WTC11 (cell line): ENCODE measurements around the gene C1GALT1C1L. TPM values are rescaled to one million over a fixed set of nuclear protein-coding genes. Genes with fewer than 3 reads are reported as not detected.

Experiments
- ATAC-seq: fragments of 200-7000 bp; cut with Tn5 transposase; 2 replicates; pipeline ENCODE4 v1.10.0; 2021; ENCODE audit warnings: mild to moderate bottlenecking, moderate library complexity
- CTCF ChIA-PET: fragments of 300-600 bp; sonication (Branson Sonifier 250); formaldehyde crosslinking; loops from one replicate; lab custom pipeline; 2021; ENCODE audit warnings: antibody characterized with exemption; lab: Charles Lee
- POLR2A ChIA-PET: fragments of 350-600 bp; sonication (Branson Sonifier 250); formaldehyde crosslinking; loops from one replicate; lab custom pipeline; 2021; ENCODE audit warnings: antibody characterized with exemption; lab: Charles Lee
- DNase-seq: peaks from one replicate; pipeline ENCODE4 v3.0.0; 2021; ENCODE audit warnings: low spot score
- H3K27ac Mint-ChIP-seq: 2 replicates; pipeline ENCODE4 v1.8.0; 2021; ENCODE audit warnings: mixed read lengths
- H3K27me3 Mint-ChIP-seq: 2 replicates; pipeline ENCODE4 v1.8.0; 2021; ENCODE audit warnings: low read depth, mild to moderate bottlenecking, moderate library complexity, mixed read lengths
- H3K36me3 Mint-ChIP-seq: 2 replicates; pipeline ENCODE4 v1.8.0; 2021; ENCODE audit warnings: mixed read lengths
- H3K4me1 Mint-ChIP-seq: 2 replicates; pipeline ENCODE4 v1.8.0; 2022; ENCODE audit warnings: mixed read lengths
- H3K4me3 Mint-ChIP-seq: 2 replicates; pipeline ENCODE4 v1.8.0; 2021; ENCODE audit warnings: mild to moderate bottlenecking, moderate library complexity, mixed read lengths
- H3K9me3 Mint-ChIP-seq: 2 replicates; pipeline ENCODE4 v1.8.0; 2021; ENCODE audit warnings: mixed read lengths
- EMX1 ChIP-seq: fragments of 250-450 bp; sonication (Bioruptor Pico); IDR thresholded peaks from 2 replicates; pipeline ENCODE4 v1.8.0; 2021; ENCODE audit warnings: mild to moderate bottlenecking
- FOXP1 ChIP-seq: sonication (generic); formaldehyde crosslinking; IDR thresholded peaks from 2 replicates; pipeline ENCODE4 v1.8.0; 2022; ENCODE audit warnings: missing genetic modification reagents, mild to moderate bottlenecking, moderate library complexity, borderline replicate concordance
- GRHL2 ChIP-seq: fragments of 250-450 bp; sonication (Bioruptor Pico); IDR thresholded peaks from 2 replicates; pipeline ENCODE4 v1.8.0; 2022; ENCODE audit warnings: mild to moderate bottlenecking, moderate library complexity; ENCODE audit not compliant: insufficient replicate concordance, severe bottlenecking
- ZNF121 ChIP-seq: sonication (generic); formaldehyde crosslinking; IDR thresholded peaks from 2 replicates; pipeline ENCODE4 v1.8.0; 2023; ENCODE audit warnings: missing genetic modification reagents
- ZNF219 ChIP-seq: sonication (generic); formaldehyde crosslinking; IDR thresholded peaks from 2 replicates; pipeline ENCODE4 v1.8.0; 2023; ENCODE audit warnings: missing genetic modification reagents, mild to moderate bottlenecking, borderline replicate concordance
- total RNA-seq: library from RNA; stranded (reverse); gene quantifications from 3 replicates; pipeline ENCODE4 v1.2.3, GENCODE V29; 2021
- TF ChIP-seq, protein P1 (sequence below): fragments of 250-450 bp; sonication (Bioruptor Pico); IDR thresholded peaks from 2 replicates; pipeline ENCODE4 v1.9.0; 2021; ENCODE audit warnings: mild to moderate bottlenecking
- TF ChIP-seq, protein P2 (sequence below): fragments of 250-450 bp; sonication (Bioruptor Pico); IDR thresholded peaks from 2 replicates; pipeline ENCODE4 v1.8.0; 2021; ENCODE audit warnings: mild to moderate bottlenecking
- TF ChIP-seq, protein P3 (sequence below): sonication (generic); formaldehyde crosslinking; IDR thresholded peaks from 2 replicates; pipeline ENCODE4 v1.8.1; 2023; ENCODE audit warnings: mild to moderate bottlenecking, missing genetic modification reagents, moderate library complexity
- TF ChIP-seq, protein P4 (sequence below): fragments of 250-450 bp; sonication (Bioruptor Pico); IDR thresholded peaks from 2 replicates; pipeline ENCODE4 v2.1.2; 2022; ENCODE audit warnings: mild to moderate bottlenecking, moderate library complexity
- TF ChIP-seq, protein P5 (sequence below): sonication (generic); formaldehyde crosslinking; IDR thresholded peaks from 2 replicates; pipeline ENCODE4 v1.8.0; 2023; ENCODE audit warnings: mild to moderate bottlenecking, missing genetic modification reagents
- TF ChIP-seq, protein P6 (sequence below): sonication (generic); formaldehyde crosslinking; IDR thresholded peaks from 2 replicates; pipeline ENCODE4 v1.8.1; 2023; ENCODE audit warnings: mild to moderate bottlenecking, missing genetic modification reagents, borderline replicate concordance
- TF ChIP-seq, protein P7 (sequence below): sonication (generic); formaldehyde crosslinking; IDR thresholded peaks from 2 replicates; pipeline ENCODE4 v1.8.1; 2022; ENCODE audit warnings: low read depth, mild to moderate bottlenecking, moderate library complexity, missing genetic modification reagents, borderline replicate concordance

C1GALT1C1L gene
- total RNA-seq, 1 experiment from 2014 or later: 0.44 TPM

DNA sequence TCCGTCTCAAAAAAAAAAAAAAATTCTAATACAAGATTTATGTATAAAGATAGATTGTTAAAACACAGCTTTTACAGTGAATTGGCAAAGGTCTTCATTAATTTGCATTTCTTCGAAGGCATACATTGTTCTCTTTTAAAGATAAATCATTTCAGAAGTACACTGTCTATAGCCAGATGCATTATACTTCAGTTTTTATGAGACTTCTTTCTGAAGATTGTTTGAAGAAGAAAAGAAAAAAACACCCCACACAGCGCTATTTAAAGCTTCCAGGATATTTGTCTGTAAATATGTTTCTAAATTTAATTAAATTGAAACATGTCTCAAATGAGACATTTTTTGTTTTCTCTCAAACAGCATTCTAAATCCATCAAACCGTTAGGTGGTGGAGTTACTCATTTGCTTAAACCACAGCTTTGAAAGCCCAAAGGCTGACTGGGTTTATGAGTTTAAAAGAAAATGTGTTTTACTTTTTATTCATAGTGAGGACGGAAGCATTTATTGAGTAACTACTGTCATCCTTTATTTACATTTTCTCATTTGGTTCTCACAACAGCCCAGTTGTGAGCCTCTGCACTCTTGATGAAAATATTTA is 42.4 kb upstream of the C1GALT1C1L start (continued):
- TF ChIP-seq, protein P1, sequence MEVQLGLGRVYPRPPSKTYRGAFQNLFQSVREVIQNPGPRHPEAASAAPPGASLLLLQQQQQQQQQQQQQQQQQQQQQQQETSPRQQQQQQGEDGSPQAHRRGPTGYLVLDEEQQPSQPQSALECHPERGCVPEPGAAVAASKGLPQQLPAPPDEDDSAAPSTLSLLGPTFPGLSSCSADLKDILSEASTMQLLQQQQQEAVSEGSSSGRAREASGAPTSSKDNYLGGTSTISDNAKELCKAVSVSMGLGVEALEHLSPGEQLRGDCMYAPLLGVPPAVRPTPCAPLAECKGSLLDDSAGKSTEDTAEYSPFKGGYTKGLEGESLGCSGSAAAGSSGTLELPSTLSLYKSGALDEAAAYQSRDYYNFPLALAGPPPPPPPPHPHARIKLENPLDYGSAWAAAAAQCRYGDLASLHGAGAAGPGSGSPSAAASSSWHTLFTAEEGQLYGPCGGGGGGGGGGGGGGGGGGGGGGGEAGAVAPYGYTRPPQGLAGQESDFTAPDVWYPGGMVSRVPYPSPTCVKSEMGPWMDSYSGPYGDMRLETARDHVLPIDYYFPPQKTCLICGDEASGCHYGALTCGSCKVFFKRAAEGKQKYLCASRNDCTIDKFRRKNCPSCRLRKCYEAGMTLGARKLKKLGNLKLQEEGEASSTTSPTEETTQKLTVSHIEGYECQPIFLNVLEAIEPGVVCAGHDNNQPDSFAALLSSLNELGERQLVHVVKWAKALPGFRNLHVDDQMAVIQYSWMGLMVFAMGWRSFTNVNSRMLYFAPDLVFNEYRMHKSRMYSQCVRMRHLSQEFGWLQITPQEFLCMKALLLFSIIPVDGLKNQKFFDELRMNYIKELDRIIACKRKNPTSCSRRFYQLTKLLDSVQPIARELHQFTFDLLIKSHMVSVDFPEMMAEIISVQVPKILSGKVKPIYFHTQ (CRISPR knock-in tag): no peak
- TF ChIP-seq, protein P2, sequence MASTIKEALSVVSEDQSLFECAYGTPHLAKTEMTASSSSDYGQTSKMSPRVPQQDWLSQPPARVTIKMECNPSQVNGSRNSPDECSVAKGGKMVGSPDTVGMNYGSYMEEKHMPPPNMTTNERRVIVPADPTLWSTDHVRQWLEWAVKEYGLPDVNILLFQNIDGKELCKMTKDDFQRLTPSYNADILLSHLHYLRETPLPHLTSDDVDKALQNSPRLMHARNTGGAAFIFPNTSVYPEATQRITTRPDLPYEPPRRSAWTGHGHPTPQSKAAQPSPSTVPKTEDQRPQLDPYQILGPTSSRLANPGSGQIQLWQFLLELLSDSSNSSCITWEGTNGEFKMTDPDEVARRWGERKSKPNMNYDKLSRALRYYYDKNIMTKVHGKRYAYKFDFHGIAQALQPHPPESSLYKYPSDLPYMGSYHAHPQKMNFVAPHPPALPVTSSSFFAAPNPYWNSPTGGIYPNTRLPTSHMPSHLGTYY (CRISPR knock-in tag): no peak
- no peak for TF ChIP-seq EMX1 (CRISPR knock-in tag)
- TF ChIP-seq GRHL2: no peak

DNA sequence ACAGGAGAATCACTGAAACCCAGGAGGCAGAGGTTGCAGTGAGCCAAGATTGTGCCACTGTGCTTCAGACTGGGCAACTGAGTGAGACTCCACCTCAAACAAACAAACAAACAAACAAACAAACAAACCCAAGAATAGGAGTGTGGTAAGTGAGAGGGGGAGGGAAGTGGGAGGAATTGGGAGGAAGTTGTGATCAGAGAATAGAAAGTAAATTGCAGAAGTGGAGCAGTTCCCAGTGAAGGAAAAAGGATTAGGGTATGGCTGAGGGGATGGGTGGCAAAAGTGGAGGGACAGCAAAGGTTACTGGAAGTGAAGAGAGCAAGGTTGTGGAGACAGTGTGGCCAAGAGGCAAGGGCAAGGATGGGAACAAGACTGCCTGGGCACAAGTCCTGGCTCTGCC is 41.1 kb upstream of the C1GALT1C1L start:
- no peak overlapping the region for H3K27ac Mint-ChIP-seq
- peaks cover 3% of the 10 kb centered on the region; the same call in 1 of the 2 replicates for H3K27me3 Mint-ChIP-seq
- H3K9me3 Mint-ChIP-seq: no peaks in the 10 kb centered on the region
- ChIA-PET CTCF (no interaction called here), POLR2A (no interaction called here)
- TF ChIP-seq, protein P3, sequence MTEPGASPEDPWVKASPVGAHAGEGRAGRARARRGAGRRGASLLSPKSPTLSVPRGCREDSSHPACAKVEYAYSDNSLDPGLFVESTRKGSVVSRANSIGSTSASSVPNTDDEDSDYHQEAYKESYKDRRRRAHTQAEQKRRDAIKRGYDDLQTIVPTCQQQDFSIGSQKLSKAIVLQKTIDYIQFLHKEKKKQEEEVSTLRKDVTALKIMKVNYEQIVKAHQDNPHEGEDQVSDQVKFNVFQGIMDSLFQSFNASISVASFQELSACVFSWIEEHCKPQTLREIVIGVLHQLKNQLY (CRISPR knock-in tag): no peak
- peak; percentile 31; the same call in 1 of the 2 replicates for TF ChIP-seq ZNF121 (CRISPR knock-in tag)
- no peak for DNase-seq
- no peaks in the 10 kb centered on the region for H3K36me3 Mint-ChIP-seq
- no peak overlapping the region for H3K4me3 Mint-ChIP-seq
- ATAC-seq: no peak
- H3K4me1 Mint-ChIP-seq: peaks cover 30% of the 10 kb centered on the region

DNA sequence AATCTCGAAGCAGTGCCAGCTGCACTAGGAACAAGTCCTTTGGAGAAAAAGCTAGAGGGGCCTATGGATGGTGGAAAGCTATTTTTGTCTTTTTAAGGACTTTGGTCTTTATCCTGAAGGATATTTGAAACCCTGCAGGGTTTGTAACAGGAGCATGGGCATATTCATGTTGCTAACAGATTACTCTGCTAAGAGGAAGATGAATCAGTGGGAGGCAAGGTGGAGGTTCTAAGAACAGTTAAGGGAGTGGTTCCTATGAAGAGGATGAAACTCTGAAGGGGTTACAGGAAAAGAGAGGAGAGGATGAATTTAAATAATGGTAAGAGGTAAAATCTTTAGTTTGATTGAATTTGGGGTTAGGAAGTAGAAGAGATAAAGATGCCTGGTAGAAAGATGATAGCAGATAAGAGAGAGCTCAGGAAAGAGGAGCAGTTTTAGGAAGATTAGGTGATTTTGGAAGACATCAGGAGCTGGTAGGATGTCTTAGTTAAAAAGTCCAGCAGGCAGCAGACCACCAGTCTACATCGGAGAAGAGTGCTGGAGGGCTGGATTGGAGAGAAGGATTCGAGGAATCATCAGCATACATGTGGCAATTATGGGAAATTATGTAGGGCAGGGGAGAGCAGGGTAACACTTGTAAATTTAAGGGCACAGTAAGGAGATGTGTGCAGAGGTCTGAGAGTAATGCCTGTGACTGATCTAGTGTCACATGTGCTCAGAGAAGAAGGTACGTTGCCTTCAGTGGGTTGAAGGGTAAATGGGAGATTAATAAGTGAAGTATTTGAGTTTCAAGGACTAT is 39.3 kb upstream of the C1GALT1C1L start:
- ChIA-PET POLR2A (no interaction called here), CTCF (no interaction called here)
- Mint-ChIP-seq H3K27ac (no peak overlapping the region), H3K27me3 (peaks cover 3% of the 10 kb centered on the region; the same call in 1 of the 2 replicates), H3K4me1 (peaks cover 32% of the 10 kb centered on the region), H3K36me3 (no peaks in the 10 kb centered on the region), H3K4me3 (no peak overlapping the region), H3K9me3 (no peaks in the 10 kb centered on the region)
- no peak for TF ChIP-seq ZNF219 (CRISPR knock-in tag)
- ATAC-seq (no peak), DNase-seq (no peak)

DNA sequence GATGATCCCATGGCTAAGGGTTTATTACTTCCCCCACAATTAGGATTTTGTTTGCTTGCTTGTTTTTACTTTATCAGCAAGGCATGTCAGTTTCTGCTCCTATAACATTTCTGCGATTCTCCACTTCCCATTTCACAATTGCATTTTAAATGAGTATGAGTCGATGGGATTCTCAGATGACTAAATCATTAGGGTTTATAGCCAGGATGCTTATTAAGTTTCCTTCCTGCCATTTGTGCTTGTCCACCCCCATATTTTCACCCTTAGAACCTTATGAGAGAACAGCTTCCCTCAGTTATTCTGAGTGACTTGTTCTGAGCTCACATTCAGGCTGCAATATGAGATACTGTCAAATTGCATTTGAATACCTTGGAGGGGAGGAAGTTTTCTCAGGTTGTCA is 37.9 kb upstream of the C1GALT1C1L start:
- no peak overlapping the region for H3K4me3 Mint-ChIP-seq
- CTCF ChIA-PET: interaction anchor here (0.6 to 1.0 kb wide), 2 partner anchors 16 to 23 kb away, joined by 3 read pairs; no protein-coding TSS in a partner anchor
- TF ChIP-seq, protein P4, sequence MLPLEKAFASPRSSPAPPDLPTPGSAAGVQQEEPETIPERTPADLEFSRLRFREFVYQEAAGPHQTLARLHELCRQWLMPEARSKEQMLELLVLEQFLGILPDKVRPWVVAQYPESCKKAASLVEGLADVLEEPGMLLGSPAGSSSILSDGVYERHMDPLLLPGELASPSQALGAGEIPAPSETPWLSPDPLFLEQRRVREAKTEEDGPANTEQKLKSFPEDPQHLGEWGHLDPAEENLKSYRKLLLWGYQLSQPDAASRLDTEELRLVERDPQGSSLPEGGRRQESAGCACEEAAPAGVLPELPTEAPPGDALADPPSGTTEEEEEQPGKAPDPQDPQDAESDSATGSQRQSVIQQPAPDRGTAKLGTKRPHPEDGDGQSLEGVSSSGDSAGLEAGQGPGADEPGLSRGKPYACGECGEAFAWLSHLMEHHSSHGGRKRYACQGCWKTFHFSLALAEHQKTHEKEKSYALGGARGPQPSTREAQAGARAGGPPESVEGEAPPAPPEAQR (CRISPR knock-in tag): no peak
- TF ChIP-seq, protein P5, sequence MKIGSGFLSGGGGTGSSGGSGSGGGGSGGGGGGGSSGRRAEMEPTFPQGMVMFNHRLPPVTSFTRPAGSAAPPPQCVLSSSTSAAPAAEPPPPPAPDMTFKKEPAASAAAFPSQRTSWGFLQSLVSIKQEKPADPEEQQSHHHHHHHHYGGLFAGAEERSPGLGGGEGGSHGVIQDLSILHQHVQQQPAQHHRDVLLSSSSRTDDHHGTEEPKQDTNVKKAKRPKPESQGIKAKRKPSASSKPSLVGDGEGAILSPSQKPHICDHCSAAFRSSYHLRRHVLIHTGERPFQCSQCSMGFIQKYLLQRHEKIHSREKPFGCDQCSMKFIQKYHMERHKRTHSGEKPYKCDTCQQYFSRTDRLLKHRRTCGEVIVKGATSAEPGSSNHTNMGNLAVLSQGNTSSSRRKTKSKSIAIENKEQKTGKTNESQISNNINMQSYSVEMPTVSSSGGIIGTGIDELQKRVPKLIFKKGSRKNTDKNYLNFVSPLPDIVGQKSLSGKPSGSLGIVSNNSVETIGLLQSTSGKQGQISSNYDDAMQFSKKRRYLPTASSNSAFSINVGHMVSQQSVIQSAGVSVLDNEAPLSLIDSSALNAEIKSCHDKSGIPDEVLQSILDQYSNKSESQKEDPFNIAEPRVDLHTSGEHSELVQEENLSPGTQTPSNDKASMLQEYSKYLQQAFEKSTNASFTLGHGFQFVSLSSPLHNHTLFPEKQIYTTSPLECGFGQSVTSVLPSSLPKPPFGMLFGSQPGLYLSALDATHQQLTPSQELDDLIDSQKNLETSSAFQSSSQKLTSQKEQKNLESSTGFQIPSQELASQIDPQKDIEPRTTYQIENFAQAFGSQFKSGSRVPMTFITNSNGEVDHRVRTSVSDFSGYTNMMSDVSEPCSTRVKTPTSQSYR (CRISPR knock-in tag): no peak
- TF ChIP-seq, protein P6, sequence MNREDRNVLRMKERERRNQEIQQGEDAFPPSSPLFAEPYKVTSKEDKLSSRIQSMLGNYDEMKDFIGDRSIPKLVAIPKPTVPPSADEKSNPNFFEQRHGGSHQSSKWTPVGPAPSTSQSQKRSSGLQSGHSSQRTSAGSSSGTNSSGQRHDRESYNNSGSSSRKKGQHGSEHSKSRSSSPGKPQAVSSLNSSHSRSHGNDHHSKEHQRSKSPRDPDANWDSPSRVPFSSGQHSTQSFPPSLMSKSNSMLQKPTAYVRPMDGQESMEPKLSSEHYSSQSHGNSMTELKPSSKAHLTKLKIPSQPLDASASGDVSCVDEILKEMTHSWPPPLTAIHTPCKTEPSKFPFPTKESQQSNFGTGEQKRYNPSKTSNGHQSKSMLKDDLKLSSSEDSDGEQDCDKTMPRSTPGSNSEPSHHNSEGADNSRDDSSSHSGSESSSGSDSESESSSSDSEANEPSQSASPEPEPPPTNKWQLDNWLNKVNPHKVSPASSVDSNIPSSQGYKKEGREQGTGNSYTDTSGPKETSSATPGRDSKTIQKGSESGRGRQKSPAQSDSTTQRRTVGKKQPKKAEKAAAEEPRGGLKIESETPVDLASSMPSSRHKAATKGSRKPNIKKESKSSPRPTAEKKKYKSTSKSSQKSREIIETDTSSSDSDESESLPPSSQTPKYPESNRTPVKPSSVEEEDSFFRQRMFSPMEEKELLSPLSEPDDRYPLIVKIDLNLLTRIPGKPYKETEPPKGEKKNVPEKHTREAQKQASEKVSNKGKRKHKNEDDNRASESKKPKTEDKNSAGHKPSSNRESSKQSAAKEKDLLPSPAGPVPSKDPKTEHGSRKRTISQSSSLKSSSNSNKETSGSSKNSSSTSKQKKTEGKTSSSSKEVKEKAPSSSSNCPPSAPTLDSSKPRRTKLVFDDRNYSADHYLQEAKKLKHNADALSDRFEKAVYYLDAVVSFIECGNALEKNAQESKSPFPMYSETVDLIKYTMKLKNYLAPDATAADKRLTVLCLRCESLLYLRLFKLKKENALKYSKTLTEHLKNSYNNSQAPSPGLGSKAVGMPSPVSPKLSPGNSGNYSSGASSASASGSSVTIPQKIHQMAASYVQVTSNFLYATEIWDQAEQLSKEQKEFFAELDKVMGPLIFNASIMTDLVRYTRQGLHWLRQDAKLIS (CRISPR knock-in tag): no peak
- no peak for TF ChIP-seq FOXP1 (CRISPR knock-in tag)
- TF ChIP-seq, protein P7, sequence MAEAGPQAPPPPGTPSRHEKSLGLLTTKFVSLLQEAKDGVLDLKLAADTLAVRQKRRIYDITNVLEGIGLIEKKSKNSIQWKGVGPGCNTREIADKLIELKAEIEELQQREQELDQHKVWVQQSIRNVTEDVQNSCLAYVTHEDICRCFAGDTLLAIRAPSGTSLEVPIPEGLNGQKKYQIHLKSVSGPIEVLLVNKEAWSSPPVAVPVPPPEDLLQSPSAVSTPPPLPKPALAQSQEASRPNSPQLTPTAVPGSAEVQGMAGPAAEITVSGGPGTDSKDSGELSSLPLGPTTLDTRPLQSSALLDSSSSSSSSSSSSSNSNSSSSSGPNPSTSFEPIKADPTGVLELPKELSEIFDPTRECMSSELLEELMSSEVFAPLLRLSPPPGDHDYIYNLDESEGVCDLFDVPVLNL (CRISPR knock-in tag): no peak

More for the DNA sequence above, 37.9 kb upstream of the C1GALT1C1L start:
- H3K27me3 Mint-ChIP-seq: peaks cover 3% of the 10 kb centered on the region; the same call in 1 of the 2 replicates
- H3K4me1 Mint-ChIP-seq: peaks cover 32% of the 10 kb centered on the region
- POLR2A ChIA-PET: no interaction called here
- no peak overlapping the region for H3K27ac Mint-ChIP-seq
- H3K9me3 Mint-ChIP-seq: no peaks in the 10 kb centered on the region
- DNase-seq (no peak), ATAC-seq (no peak)
- H3K36me3 Mint-ChIP-seq: no peaks in the 10 kb centered on the region
